ENCODE measurements around the gene RNF220.

Gene RNF220

GRCh38 chr1:44524655-44525500 lies 119.8 kb downstream of the RNF220 start:
- peak; percentile 22 for DNase-seq

GRCh38 chr1:44526295-44527073 lies 121.4 kb downstream of the RNF220 start:
- DNase-seq, result no peak

GRCh38 chr1:44531785-44532566 lies 126.9 kb downstream of the RNF220 start:
- no peak for DNase-seq

- no peak for DNase-seq
Observed at GRCh38 chr1:44532567-44532944, 127.5 kb downstream of the RNF220 start.

- no peak for DNase-seq
Observed at GRCh38 chr1:44534771-44535170, 129.7 kb downstream of the RNF220 start.

GRCh38 chr1:44536357-44537209 lies 131.5 kb downstream of the RNF220 start:
- no peak for DNase-seq

GRCh38 chr1:44537538-44537937 lies 132.5 kb downstream of the RNF220 start:
- DNase-seq, result no peak

- DNase-seq, result no peak
Observed at GRCh38 chr1:44537956-44538355, 132.9 kb downstream of the RNF220 start.

- no peak for DNase-seq
Observed at GRCh38 chr1:44539991-44540730, 135.1 kb downstream of the RNF220 start.

- no peak for DNase-seq
Observed at GRCh38 chr1:44542420-44543063, 137.5 kb downstream of the RNF220 start.

GRCh38 chr1:44543064-44543744 lies 138.1 kb downstream of the RNF220 start:
- no peak for DNase-seq

GRCh38 chr1:44543786-44544185 lies 138.7 kb downstream of the RNF220 start:
- DNase-seq, result no peak

- no peak for DNase-seq
Observed at GRCh38 chr1:44544960-44545359, 139.9 kb downstream of the RNF220 start.

- DNase-seq, result no peak
Observed at GRCh38 chr1:44545961-44546360, 140.9 kb downstream of the RNF220 start.

GRCh38 chr1:44546403-44547053 lies 141.5 kb downstream of the RNF220 start:
- DNase-seq, result no peak

GRCh38 chr1:44547361-44547760 lies 142.3 kb downstream of the RNF220 start:
- DNase-seq, result no peak

- no peak for DNase-seq
Observed at GRCh38 chr1:44547837-44548236, 142.8 kb downstream of the RNF220 start.

- DNase-seq, result no peak
Observed at GRCh38 chr1:44549510-44549909, 144.5 kb downstream of the RNF220 start.

GRCh38 chr1:44553127-44553758 lies 148.2 kb downstream of the RNF220 start:
- DNase-seq, result no peak
